Measurements from ENCODE around the gene PRODH2.

PRODH2 gene

GRCh38 chr19:35757749-35758608 is 54.7 kb downstream of the PRODH2 start, which contains the start of gene PROSER3:
PROSER3 (plus strand) TSS chr19:35758176; CDS start chr19:35758216, 40 bp downstream.
- DNase-seq (ENCODE audit: low spot score) = peak; percentile 99

- DNase-seq (ENCODE audit: low spot score) = peak; percentile 68
These were observed 55.4 kb downstream of the PRODH2 start for GRCh38 chr19:35757231-35757748.

GRCh38 chr19:35756377-35757230 is 56.0 kb downstream of the PRODH2 start, which contains the start of gene HSPB6:
HSPB6 (minus strand) TSS chr19:35757029; CDS start chr19:35757008, 21 bp downstream.
- peak; percentile 53 for DNase-seq (ENCODE audit: low spot score)

DNA sequence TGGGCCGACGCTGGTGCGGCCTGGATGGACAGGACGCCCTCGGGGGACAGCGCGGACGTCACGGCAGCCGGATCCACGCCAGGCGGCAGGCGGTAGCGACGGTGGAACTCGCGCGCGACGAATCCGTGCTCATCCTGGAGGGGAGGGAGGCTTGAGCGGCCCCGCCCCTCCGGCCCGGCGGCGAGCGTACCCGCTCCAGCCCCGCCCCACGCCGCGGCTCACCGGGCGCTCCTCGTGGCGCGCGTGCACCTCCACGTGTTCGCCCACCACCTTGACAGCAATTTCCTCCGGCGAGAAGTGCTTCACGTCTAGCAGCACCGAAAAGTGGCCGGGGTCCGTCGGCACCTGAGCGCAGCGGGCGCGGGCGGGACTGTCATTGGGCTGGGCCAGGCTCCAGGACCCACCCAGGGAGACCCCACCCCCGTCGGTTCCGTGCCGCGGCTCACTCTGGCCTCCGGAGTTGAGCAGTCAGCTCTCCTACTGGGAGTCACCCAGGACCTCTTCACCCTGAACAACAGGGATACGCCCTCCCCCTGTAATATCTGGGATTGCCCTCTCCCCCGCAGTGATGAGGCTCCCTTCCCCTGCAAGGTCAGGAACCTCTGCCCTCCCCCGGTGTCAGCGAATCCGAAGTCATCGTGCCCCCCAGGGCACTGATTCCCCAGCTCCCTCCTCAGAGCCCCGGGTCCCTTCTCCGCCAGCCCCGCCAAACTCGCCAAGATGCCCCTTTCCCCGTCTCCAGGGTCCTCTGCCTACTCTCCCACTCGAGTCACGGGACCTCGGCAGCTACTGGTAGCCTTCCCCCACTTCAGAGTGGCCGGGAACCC is 56.9 kb downstream of the PRODH2 start:
- peak; percentile 82 for DNase-seq (ENCODE audit: low spot score)

DNA sequence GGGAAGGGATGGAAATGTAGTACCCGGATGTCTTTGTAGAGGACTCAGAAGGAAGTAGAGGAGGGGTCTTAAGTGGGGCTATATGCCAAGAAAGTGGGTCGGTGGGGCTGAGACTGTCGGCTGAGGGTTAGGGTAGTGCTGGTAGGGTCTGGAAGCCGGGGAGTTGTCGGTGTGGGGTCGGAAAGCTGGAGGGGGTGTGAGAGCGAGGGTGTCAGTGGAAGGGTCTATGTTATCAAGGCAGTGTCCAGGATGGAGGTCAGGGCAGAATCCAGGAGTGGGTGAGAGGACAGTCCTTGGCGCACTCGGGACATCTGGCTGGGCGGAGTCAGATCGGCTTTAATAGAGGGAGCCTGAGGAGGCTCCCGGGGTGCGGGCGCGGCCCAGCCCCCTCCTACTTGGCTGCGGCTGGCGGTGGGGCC is 57.5 kb downstream of the PRODH2 start:
- DNase-seq (ENCODE audit: low spot score) = no peak

- DNase-seq (ENCODE audit: low spot score) = no peak
These were observed 58.1 kb downstream of the PRODH2 start for GRCh38 chr19:35754370-35755130.

DNA sequence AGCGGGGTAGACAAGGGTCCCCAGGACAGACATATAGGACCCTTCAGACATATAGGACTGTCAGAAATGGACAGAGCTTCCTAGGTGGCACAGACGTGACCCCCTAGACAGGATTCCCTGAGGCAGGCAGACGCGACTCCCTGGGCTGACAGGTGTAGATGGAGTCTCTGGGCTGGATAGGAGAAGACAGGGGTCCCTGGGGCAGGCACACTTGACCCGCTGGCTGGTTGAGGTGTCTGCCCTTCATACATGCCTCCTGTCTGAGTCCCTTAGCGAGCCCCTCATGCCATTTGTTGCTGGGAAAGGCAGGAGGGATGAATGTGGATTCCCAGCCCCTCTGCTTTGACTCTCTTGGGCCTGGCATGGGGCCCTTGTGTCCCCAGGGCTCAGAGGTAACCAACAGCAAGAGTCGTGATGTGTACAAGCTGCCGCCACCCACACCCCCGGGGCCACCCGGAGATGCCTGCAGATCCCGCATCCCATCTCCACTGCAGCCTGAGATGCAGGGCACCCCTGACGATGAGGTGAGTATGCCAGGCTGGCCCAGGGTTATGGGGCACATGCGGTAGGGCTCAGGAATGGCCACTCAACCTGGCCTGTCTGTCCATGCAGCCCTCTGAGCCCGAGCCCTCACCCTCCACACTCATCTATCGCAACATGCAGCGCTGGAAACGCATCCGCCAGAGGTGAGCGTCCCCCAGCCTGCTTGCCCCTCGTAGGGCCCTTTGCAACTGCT is 58.8 kb downstream of the PRODH2 start:
- no peak for DNase-seq (ENCODE audit: low spot score)

- DNase-seq (ENCODE audit: low spot score) = no peak
These were observed 59.8 kb downstream of the PRODH2 start for GRCh38 chr19:35752746-35753350.

DNA sequence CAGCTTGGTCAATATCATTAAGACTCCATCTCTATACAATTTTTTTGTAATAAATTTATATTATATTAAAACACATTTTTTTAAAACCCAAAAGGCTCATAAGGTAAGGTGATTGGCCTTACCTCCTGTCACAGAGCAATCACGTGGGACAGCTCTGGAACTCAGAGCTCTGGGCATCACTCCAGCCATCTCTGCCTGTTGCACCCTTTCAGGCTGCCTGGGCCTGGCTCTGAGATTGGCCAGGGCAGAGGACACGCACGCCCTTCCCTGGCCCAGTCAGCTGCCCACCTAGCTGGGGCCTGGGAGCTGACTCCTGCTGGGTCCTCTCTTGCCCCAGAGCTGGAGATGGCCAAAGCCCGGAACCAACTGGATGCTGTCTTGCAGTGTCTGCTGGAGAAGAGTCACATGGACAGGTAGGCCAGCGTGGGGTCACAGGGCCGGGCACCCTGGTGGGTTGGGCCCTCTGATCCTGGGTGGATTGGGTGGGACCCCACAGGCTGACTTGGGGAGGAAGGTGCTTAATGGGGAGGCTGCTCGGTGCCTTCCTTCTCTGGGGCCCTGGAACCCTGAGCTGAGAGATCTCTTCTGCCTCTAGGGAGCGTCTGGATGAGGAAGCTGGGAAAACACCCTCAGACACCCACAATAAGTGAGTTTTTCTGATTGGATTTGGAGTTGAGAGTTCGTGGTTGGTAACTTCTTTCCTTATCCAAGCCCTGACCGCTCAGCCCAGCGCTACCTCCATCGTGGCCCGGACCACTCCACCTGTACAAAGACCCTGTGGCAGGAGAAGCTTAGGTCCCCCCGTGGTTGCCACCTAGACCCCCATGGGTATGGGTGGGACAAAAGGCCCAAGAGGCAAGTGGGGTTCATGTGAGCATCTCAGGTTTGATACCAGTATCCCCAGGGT is 60.6 kb downstream of the PRODH2 start:
- DNase-seq (ENCODE audit: low spot score) = no peak

- DNase-seq (ENCODE audit: low spot score) = no peak
These were observed 62.5 kb downstream of the PRODH2 start for GRCh38 chr19:35750167-35750566.
